Measurements from ENCODE around the gene DEFB129. TPM values are rescaled to one million over a fixed set of nuclear protein-coding genes. Genes with fewer than 3 reads are reported as not detected.
A peak's percentile ranks its signal among the peaks of the same experiment; 100 is the strongest.
"Not testable (repeated sequence)": the region's sequence is repeated elsewhere in the genome, so short reads cannot be mapped to it uniquely, and the experiment has no call there.

DEFB129 gene
- polyA plus RNA-seq, 1 donor: not detected

GRCh38 chr20:253447-253846 is 26.4 kb downstream of the DEFB129 start:
- not testable (repeated sequence) for DNase-seq

GRCh38 chr20:257419-257818 is 30.4 kb downstream of the DEFB129 start, which contains the start of gene DEFB132:
Gene DEFB132, plus strand, starts transcription at chr20:257724. Its CDS starts 55 bp downstream, at chr20:257779.
- DNase-seq: no peak

- no peak for DNase-seq
Observed at GRCh38 chr20:258269-258858, 31.3 kb downstream of the DEFB129 start.

GRCh38 chr20:258963-259362 is 31.9 kb downstream of the DEFB129 start:
- no peak for DNase-seq

DNA sequence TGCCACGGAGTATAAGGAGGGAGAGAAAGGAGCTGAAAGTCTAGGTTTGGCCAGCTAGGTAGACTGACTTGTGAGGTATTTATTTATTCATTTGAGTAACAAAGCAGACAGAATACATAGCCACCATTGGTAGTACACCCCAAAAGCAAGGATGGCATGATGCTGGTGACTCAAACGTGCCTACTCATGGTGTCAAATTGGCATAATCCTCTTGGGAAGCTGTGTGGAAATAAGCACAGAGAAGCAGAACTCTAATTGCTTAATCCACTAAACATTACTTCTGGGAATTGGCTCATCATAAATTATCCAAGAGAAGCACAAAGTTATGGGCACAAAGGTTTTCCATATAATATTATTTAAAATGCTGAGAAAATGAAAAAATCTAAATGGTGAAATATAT is 32.9 kb downstream of the DEFB129 start:
- DNase-seq: no peak

DNA sequence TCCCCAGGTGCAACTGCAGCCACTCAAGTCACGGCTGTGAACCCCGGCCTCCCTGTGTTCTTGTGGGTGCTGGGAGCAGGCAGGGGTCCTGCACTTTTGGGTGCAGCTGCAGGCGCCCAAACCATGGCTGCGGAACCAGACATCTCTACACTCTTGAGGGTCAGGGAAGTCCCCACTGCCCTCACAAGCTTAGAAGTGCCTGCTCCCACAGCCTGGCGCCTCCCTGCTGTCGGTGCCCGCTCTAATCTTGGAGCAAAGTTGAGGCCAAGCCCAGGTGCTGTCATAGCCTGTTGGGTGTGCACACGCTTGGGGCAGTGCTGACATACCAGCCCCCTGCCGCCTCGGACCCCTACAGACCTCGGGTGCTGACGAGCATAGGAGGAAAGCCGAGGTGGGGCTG is 36.6 kb downstream of the DEFB129 start:
- DNase-seq: no peak

- DNase-seq: peak; percentile 85
Observed at GRCh38 chr20:266596-267562, 39.8 kb downstream of the DEFB129 start.

DNA sequence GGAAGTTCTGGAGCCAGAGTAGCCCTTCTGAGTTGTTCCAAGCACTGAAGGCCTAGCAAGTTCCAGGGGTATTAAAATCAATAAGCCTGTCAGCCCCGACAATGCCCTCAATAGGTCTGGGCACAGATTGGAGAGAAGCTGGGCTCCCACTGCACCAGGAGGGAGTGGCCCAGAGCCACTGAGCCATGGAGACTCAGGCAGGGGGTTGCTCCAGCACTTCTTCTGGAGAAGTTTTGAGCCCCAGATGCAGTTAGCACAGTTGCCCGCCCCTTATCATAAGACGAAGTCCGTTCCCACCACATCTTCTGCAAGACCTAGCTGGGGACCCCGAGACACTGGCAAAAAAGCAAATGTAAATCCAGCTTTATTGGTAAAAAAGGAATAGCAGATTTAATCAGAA is 43.5 kb downstream of the DEFB129 start:
- no peak for DNase-seq

GRCh38 chr20:271069-271468 is 44.0 kb downstream of the DEFB129 start:
- no peak for DNase-seq

- no peak for DNase-seq
Observed at GRCh38 chr20:271528-271927, 44.5 kb downstream of the DEFB129 start.

- no peak for DNase-seq
Observed at GRCh38 chr20:272718-273117, 45.7 kb downstream of the DEFB129 start.

- no peak for DNase-seq
Observed at GRCh38 chr20:273884-274283, 46.8 kb downstream of the DEFB129 start.

- DNase-seq: no peak
Observed at GRCh38 chr20:275791-276190, 48.7 kb downstream of the DEFB129 start.

DNA sequence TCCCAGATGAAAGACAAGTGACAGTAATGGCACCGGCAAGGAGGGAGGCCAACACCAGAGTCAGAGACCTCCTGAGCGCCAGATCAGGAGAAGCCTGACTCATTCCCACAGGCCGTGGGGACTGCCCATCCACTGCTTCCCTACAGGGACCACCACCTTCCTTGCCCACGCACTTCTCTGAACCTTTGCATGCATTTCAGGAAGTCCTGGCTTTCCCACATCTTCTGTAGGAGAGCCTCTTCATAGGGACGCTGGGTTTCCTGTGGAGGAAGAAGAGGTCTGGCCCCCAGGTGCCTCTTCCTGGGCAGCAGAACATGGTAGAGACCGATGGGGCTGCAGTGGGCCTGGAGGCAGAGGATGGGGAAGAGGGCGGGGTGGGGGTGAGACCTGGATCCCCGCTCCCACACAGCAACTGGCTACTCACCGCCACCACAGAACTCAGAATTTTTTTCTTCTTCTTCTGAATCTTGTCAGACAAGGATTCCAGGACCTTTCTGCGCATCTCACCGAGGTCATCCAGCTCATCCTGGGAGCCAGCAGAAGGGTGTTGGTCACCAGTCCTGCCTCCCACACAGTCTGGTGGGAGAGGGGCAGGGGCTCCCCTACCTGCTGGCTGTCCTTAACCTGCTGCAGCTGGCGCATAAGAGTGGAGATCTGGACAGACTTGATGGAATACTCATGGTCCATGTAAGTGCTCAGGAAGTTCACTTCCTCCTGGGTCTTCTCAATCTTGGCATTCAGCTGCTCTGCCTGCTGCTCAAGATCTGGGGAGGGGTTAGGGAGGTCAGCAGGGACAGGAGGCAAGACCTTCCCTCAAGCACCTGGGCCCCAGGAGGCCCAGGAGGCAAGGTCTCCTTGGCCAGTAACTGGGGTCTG is 49.8 kb downstream of the DEFB129 start:
- no peak for DNase-seq

DNA sequence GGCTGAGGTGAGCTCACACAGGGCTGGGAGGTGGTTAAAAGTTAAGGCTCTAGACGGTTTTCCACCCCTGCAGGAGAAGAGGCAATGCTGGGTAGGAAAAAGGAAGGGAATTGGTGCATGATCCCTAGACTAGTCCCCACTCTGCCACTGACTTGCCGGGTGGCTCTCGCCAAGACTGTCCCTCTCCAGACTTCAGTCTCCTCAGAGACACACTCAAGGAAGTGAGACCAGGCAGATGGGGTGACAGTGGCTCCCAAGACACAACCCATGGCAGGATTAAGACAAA is 50.4 kb downstream of the DEFB129 start:
- no peak for DNase-seq

- no peak for DNase-seq
Observed at GRCh38 chr20:278181-278580, 51.1 kb downstream of the DEFB129 start.

DNA sequence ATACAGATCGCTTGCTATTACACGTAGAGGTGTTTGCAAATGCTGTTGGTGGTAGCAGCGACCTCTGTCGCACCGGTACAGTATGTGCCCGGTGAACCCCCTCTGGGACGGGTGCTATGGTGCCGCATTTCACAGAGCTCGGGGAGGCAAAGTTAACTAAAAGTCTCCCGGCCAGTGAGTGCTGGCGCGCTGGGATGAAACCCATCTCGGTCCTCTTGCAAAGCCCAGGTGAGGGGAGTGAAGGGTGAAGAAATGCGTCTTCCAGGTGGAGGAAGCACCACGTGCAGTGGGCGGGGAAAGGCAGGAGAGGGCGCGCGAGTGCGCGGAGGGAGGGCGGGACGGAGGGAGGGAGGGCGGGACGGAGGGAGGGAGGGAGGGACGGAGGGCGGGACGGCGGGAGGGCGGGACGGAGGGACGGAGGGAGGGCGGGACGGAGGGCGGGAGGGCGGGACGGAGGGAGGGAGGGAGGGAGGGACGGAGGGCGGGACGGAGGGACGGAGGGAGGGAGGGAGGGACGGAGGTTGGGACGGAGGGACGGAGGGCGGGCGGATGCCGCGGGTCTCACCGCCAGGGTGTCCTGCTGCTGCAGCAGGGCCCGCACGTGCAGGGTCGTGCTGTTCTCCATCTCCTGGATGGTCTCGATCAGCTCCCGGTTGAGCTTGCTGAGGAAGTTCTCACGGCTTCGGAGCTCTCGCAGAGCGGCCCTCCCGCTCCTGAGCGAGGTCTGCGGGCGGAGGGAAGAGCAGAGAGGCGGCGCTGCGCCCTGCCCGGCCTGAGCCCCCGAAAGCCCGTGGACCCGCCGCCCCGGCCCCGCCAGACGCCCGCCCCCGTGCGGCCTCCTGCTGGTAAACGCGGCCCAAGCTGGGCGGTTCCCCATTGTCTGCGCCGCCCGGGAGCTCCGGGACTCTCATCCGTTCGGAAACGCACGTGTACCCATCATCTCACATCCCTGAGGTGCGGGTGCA is 51.8 kb downstream of the DEFB129 start:
- DNase-seq: peak; percentile 88
